HG03432 (cell line): ENCODE data around the gene IQSEC1.
A peak's percentile ranks its signal among the peaks of the same experiment; 100 is the strongest.

Source experiments
- ATAC-seq: cut with Tn5 transposase; IDR thresholded peaks from one replicate; pipeline ENCODE4 v1.9.1; 2021; ENCODE audit warnings: mild to moderate bottlenecking, moderate library complexity; ENCODE audit not compliant: unreplicated experiment

Gene IQSEC1

GRCh38 chr3:13069495-13069894, 3.7 kb downstream of the IQSEC1 start:
- ATAC-seq = peak; percentile 52

GRCh38 chr3:13068269-13069010, 4.8 kb downstream of the IQSEC1 start:
- no peak for ATAC-seq

GRCh38 chr3:13067778-13068177, 5.5 kb downstream of the IQSEC1 start:
- no peak for ATAC-seq

- ATAC-seq = no peak
Measured at GRCh38 chr3:13066834-13067233, 6.4 kb downstream of the IQSEC1 start.

- ATAC-seq = no peak
Measured at GRCh38 chr3:13066236-13066635, 7.0 kb downstream of the IQSEC1 start.

- ATAC-seq = no peak
Measured at GRCh38 chr3:13065727-13066126, 7.5 kb downstream of the IQSEC1 start.

- ATAC-seq = no peak
Measured at GRCh38 chr3:13064964-13065363, 8.3 kb downstream of the IQSEC1 start.

GRCh38 chr3:13064159-13064868, 8.9 kb downstream of the IQSEC1 start:
- no peak for ATAC-seq

- no peak for ATAC-seq
Measured at GRCh38 chr3:13063225-13063624, 10.0 kb downstream of the IQSEC1 start.

- ATAC-seq = no peak
Measured at GRCh38 chr3:13062647-13063046, 10.6 kb downstream of the IQSEC1 start.

GRCh38 chr3:13060341-13060910, 12.8 kb downstream of the IQSEC1 start:
- ATAC-seq = no peak

GRCh38 chr3:13058346-13059120, 14.7 kb downstream of the IQSEC1 start:
- ATAC-seq = no peak

- no peak for ATAC-seq
Measured at GRCh38 chr3:13057282-13058040, 15.8 kb downstream of the IQSEC1 start.

GRCh38 chr3:13055634-13056033, 17.6 kb downstream of the IQSEC1 start:
- ATAC-seq = no peak

GRCh38 chr3:13054341-13055285, 18.6 kb downstream of the IQSEC1 start:
- no peak for ATAC-seq

- ATAC-seq = no peak
Measured at GRCh38 chr3:13053893-13054292, 19.3 kb downstream of the IQSEC1 start.

GRCh38 chr3:13053420-13053819, 19.8 kb downstream of the IQSEC1 start:
- ATAC-seq = no peak

GRCh38 chr3:13052191-13052820, 20.9 kb downstream of the IQSEC1 start:
- ATAC-seq = no peak

- no peak for ATAC-seq
Measured at GRCh38 chr3:13051581-13051980, 21.6 kb downstream of the IQSEC1 start.
